HT1080 (cell line): ENCODE data around the gene SNED1. TPM values are rescaled to one million over a fixed set of nuclear protein-coding genes. Genes with fewer than 3 reads are reported as not detected.

Source experiments
- DNase-seq: peaks from one replicate; pipeline ENCODE4 v3.0.0-alpha.2; 2015; ENCODE audit warnings: low read depth
- total RNA-seq: library from RNA; depleted of rRNA; stranded (reverse); fragments of >200 nt; shearing (Covaris generic); gene quantifications from 2 replicates; pipeline ENCODE4 v1.2.3, GENCODE V29; 2014

SNED1 gene
- total RNA-seq, 1 experiment from 2014 or later, result 2.7 TPM

DNA sequence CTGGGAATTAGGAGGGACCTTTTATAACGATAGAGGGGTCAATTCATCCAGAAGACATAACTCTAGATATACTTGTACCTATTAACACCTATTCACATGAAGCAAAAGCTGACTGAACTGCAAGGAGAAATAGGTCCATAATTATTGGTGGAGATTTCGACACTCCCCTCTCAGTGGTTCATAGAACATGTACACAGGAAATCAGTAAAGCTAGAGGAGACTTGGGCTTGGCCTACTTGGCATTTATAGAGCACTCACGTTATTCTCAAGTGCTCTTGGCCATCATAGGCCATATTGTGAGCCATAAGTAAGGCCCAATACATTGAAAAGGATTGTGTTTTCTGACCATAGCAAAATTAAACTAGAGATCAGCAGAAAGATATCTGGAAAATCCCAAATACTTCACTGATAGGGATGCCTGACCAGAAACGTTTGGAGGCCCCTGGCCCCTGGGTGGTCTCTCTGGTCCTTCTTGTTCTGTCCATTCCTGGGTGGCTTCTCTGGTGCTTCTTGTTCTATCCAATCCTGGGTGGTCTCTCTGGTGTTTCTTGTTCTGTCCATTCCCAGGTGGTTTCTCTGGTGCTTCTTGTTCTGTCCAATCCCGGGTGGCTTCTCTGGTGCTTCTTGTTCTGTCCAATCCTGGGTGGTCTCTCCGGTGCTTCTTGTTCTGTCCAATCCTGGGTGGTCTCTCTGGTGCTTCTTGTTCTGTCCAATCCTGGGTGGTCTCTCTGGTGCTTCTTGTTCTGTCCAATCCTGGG lies 49.0 kb downstream of the SNED1 start:
- DNase-seq, result no peak

DNA sequence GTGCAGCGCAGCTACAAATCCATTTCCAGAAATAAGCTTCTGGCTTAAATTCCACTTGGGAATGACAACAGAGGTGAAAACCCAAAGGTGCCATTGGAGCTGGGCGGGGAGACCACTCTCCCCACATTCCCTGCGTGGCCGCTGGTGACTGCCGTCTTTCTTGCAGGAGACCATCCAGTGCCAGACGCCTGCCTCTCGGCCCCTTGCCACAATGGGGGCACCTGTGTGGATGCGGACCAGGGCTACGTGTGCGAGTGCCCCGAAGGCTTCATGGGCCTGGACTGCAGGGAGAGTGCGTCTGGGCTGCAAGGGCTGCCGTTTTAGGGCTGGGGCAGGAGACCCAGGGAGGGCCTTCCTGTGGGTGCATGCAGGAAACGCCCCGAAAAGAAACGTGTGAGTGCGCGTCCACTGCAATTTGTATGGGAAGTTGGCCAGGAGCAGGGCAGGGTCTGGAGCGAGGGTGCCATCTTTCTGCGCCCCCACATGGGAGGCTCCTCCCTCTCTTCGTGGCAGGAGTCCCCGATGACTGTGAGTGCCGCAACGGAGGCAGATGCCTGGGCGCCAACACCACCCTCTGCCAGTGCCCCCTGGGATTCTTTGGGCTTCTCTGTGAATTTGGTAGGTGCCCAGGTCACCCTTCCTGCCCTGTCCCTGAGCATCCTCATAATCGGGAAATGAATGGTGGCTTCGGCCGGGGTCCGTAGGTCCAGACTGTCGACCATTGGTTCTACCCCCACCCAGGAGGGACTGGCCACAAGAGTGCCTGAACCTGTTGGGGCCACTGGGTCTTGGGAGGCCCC lies 49.9 kb downstream of the SNED1 start:
- no peak for DNase-seq

DNA sequence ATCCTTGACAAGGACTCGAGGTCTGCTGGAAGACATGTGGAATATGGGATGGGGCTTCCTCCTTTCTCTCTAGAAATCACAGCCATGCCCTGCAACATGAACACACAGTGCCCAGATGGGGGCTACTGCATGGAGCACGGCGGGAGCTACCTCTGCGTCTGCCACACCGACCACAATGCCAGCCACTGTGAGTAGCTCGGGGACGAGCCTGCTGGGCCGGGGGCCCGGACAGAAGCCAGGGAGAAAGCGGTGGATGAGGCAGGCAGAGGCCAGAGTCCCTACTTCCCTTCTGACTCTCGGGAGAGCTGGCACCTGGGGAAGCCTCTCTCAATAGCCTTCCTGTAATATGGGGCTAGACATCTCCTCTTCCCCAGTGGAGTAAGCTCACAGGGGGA lies 50.5 kb downstream of the SNED1 start:
- no peak for DNase-seq

DNA sequence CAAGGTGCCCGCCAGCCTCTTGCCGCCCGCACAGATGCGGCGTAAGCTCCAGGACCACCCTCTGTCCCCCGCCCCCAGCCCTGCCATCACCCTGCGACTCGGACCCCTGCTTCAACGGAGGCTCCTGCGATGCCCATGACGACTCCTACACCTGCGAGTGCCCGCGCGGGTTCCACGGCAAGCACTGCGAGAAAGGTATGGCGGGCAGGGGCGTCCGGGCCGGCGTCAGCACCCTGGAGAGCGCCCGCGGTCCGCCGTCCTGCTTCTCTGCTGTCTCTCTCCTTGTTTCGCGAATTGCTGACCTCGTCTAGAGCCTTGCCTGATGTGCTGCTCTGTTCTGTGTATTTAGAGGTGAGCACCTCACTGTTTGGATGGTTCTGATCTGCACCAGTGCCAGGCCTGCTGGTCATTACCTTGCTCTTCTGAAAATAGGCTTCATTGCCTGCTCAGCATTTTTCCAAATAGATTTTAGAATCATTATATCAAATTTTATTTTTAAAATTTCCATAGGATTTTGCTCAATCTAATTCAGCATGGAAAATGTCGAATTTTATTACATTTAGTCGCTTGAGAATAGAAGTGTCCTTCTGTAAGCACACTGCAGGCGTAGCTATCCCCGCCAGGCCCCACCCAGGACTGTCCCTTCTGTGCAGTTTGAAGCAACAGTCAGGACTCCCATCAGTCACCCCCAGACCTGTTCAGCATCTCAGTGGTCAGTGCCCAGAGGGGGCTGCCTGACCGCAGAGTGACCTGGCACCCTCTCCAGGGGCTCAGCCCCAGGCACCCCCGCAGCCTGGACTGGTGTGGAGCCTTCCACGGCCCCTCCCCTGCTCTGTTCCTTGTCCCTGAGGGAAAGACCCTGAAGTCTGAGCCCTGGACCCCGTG lies 51.6 kb downstream of the SNED1 start:
- DNase-seq, result no peak

DNA sequence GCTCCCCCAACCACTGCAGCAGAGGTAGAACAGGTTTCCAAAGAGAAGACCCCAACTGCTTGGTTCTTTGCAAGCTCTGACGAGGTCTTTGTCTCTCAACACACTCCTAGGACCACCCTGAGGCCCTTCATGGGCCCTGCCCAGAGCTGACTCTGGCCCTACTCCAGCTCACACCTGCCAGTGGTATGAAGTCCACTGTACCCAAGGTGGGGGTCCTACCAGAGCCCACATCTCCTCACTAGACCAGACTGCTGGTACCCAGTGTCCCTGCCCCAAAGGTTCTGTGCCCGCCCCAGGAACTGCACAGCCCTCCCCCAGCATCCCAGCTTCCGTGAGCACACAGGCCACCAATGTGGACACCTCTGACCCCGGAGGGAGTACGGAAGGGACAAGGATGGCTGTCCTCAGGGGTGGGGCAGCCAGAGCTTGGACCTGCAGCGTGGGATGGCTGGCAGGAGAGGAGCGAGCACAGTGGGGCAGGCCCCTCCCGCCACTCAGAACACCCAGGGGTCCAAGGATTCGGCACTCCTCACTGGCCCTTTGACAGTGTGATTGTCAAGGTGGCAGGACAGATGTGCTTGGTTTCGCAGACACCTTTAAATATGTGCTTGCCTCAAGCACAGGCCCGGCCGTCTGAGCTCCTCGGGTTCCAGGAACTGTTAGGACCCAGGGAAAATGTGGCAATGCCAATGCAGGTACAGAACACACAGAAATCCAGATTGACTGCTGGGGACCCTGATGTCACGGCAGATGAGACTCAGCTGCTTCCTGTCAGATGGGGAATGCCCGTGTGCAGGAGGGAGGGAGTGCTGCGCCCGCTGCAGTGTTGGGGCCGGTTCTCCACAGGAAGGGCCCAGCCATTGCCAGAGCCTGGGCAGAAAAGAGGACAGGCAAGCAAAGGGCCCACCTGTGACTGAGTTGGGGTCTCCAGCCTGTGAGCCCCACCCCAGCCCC lies 52.5 kb downstream of the SNED1 start:
- no peak for DNase-seq

DNA sequence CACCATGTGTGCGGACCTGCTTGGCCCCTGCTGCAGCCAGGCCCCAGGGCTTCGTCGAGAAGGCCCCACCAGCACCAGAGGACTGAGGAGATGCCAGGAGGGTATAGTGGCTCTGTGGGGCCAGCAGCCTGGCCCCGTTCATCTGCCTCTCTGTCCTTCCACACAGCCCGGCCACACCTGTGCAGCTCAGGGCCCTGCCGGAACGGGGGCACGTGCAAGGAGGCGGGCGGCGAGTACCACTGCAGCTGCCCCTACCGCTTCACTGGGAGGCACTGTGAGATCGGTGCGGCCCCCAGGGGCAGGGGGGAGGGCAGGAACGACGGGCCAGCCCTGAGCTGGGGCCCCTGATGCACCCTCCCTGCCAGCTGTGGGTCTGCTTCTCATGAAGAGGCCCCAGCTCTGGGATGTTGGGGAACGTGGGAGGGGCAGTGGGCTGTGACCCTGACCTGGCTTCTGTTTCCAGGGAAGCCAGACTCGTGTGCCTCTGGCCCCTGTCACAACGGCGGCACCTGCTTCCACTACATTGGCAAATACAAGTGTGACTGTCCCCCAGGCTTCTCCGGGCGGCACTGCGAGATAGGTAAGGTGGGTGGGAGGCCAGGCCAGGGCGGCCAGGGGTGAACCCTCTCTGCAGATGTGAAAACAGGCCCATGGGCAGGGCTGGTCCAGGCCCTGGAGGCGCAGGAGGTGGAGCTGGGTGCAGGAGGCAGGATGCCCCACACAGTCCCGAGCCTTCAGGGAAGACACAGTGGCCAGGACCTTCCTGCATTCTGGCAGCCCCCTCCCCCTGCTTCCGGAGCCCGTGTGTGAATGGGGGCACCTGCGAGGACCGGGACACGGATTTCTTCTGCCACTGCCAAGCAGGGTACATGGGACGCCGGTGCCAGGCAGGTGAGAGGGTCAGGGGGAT lies 53.4 kb downstream of the SNED1 start:
- DNase-seq, result no peak

DNA sequence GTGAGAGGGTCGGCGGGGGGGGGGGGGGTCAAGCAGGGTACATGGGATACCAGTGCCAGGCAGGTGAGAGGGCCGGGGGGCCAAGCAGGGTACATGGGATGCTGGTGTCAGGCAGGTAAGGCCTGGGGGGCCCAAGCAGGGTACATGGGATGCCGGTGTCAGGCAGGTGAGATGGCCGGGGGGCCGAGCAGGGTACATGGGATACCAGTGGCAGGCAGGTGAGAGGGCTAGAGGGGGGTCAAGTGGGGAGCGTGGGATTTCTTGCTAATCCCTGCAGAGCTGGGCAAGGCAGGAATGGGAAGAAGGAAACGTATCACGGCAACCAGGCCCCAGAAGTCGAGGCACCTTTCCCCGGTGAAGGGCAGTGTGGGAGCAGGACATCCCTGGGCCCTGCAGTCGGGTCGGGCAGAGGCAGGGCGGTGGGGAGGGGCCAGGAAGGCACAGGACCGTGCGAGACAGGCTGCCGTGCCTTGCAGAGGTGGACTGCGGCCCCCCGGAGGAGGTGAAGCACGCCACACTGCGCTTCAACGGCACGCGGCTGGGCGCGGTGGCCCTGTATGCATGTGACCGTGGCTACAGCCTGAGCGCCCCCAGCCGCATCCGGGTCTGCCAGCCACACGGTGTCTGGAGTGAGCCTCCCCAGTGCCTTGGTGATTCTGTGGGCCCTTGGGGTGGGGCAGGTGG lies 54.4 kb downstream of the SNED1 start:
- DNase-seq, result no peak

DNA sequence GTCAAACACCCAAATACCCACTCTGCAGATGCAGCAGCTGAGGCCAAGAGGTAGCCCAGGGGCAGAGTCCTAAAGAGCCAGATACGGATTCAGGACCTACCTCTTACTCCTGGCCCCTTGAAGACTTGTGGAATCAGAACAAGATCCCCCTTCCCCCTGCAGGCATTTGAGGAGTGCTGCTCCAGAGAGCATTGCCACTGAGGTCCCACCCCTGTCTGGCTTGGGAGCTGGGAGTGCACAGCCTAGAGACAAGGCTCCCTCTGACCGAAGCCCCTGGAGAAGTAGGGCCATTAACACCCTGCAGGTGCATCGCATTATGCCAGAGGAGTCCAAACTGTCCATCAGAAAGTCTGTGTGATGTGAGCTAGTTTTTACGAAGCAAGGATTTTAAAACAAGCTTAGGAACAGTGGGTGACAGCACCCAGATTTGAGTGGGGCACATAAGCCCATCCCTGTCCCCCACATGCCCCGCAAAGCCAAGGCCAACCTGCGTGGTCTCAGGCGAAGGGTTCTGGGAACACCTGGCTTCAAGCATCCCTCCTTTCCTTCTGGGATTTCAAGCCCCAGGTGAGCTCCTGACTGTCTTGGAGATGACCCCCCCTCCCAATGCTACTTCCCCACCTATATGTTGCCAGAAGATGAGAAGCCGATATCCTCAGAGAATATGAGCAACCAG lies 55.3 kb downstream of the SNED1 start:
- DNase-seq, result no peak

DNA sequence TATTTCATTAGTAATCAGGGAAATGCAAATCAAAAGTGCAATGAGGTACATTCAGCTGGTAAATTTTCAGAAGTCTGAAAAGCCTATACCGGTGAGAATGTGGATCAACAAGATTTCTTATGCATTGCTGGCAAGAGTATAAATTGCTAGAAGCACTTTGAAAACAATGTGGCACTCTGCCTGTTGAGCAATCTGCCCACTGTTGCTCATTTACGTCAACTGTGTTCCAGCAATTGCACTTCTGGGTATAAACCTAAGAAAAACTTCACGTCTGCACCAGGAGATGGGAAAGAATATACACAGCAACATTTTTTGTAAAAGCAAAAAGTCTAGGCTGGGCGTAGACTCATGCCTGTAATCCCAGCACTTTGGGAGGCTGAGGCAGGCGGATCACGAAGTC lies 62.9 kb downstream of the SNED1 start:
- DNase-seq, result no peak

DNA sequence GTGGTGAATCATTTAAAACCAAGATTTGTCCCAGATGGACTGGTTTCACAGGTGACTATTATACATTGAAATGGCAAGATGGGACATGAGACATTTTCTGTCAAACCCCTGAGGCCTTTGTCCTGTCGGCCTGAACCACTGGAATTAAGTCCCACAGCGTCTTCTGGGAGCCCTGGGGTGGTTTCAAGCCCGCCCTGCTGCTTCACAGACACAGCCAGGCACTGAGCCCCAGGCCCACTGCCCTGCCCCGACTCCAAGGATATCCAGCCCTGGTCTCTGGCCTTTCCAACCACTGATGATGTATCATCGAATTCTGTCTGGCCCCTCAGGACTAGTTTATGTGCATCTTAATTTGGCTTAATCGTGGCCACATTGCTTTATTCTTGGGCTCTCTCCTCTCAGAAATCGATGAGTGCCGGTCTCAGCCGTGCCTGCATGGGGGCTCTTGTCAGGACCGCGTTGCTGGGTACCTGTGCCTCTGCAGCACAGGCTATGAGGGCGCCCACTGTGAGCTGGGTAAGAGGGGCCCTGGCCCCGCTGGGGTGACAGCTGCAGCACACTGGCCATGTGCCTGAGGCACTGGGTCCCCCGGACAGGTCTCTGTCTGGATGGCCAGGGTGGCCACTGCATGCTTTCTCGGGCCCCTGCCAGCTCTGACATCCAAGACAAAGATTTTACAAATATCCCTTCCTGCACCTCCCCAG lies 64.1 kb downstream of the SNED1 start:
- DNase-seq, result no peak

DNA sequence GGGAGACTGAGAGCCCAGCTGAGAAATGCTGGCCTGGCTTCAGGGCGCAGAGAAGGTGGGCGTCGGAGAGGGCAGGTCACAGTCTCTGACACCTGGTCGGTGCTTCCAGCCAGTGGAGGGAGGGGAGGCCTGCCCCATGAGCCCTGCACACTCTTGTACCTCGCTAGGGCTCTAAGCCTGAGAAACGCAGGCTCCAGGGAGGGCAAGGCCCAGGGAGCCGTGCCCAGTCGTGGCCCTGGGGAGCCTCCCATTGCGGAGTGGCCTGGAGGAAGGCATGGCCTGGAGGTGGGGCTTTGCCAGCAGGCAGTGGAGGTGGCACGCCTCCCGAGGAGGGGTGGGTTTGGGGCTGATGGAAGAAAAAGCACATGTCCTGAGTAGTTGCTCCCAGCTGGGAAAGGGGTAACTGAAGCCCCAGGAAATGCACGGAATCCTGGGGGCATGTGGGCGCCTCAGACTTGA lies 64.7 kb downstream of the SNED1 start:
- DNase-seq, result no peak

DNA sequence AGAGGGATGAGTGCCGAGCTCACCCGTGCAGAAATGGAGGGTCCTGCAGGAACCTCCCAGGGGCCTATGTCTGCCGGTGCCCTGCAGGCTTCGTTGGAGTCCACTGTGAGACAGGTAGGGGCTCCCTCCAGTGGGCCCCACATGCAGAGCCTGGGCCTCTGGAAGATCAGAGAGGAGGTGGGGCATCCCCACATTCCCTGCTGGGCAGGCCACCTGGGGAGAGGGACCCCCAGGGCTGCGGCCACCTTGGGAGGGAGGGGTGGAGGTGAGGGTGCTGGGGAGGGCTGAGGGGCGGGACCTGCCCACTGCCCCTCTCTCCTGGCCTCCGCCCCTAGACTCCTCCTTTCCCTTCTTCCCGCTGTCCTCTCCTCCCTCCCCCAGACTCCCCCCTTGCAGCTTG lies 65.2 kb downstream of the SNED1 start:
- DNase-seq, result no peak

DNA sequence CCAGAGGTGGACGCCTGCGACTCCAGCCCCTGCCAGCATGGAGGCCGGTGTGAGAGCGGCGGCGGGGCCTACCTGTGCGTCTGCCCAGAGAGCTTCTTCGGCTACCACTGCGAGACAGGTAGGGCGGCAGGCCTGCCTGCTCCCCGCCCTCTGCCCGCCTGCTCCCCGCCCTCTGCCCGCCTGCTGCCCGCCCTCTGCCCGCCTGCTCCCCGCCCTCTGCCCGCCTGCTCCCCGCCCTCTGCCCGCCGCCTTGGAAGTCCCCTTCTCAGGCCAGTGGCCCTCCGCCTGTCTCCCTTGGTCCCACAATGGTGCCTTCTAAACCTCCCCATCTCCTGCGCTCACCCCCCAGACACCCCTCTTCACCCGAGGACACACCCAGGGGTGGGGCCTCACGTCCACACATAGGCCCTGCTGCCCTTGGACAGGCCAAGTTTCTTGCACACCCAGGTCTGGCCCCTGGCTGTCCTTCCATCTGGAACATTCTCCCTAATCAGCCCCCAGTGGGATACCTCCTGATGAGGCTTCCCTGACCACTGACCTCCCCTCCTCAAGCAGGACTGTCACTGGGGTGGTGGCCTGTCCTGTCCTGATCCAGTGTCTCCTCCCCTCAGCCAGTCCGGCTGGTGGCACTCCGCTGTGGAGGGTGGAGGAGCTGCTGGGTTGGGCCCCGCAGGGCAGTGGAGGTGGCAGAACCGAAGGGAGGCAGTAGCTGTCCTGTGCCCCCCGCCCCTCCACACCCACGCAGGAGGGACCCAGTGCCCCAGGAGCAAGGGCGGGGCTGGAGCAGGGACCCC lies 65.8 kb downstream of the SNED1 start:
- DNase-seq, result no peak

DNA sequence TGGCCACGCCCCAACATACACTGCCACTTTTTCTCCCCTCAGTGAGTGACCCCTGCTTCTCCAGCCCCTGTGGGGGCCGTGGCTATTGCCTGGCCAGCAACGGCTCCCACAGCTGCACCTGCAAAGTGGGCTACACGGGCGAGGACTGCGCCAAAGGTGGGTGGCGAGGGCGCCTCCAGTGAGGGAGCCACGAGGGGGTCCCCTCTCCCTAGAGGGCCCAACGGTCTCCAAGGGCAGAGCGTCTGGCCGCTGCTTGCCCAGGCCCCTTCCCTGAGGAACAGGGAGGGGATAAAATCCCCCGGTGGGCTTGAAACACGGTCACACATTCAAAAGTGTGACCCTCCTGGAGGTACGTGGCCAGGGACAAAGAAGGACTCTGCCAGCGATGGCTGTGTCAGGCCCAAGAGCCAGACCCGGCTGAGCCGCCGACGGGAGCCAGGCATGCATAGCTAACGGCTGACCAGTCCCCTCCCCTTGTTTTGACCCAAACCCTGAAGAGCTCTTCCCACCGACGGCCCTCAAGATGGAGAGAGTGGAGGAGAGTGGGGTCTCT lies 66.5 kb downstream of the SNED1 start:
- DNase-seq, result no peak

DNA sequence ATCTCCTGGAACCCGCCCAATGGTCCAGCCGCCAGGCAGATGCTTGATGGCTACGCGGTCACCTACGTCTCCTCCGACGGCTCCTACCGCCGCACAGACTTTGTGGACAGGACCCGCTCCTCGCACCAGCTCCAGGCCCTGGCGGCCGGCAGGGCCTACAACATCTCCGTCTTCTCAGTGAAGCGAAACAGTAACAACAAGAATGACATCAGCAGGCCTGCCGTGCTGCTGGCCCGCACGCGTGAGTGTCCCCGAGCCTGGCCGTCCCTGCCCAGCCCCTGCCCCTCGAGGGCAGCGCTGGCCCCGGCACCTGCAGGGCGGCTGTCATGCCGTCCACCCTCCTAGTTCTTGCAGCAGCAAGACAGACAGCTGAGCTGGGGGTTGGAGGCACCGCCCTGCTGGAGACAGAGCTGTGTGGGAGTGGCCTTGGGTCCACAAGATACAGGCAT lies 67.0 kb downstream of the SNED1 start:
- DNase-seq, result no peak

DNA sequence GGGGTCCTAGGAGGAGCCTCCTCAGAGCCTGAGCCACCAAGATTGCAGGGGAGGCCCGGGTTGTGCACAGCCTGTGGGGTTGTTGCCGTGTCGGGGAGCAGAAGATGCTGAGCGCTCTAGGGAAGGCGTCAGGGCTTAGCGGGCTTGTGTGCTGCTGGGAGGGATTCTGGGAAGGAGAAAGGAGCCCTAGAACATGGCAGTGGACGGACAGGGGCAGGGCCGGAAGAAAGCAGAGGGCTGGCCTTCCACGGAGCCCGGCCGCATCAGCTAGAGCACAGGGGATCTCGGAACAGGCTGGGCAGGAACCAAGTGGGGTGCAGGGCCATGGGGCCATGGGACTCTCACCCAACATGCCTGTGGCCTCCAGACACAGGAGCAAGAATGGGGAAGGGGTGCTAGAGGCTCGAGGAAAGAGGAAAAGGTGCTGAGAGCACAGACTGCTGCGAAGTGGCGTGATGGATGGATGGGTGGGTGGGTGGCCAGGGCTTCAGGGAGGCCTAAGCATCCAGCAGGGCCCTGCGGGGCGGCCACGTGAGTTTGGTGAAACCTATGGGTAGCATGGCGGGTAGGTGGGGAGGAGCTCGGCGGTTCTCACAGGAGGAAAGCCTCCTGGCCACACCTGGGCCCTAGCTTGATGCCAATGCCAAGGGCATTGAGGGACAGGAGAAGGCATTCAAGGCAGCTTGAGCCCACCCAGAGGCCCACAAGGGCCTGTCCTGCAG lies 67.9 kb downstream of the SNED1 start:
- DNase-seq, result no peak
